CD4-positive, alpha-beta memory T cell (primary cell): ENCODE data around the gene BAIAP2L1. TPM values are rescaled to one million over a fixed set of nuclear protein-coding genes. Genes with fewer than 3 reads are reported as not detected.
"Not testable (repeated sequence)": the region's sequence is repeated elsewhere in the genome, so short reads cannot be mapped to it uniquely, and the experiment has no call there.

Experiments used
- CTCF ChIA-PET: fragments of 350-600 bp; sonication (Branson Sonifier 250); formaldehyde crosslinking; loops from one replicate; lab custom pipeline; 2021; ENCODE audit warnings: inconsistent platforms; ENCODE audit not compliant: partially characterized antibody; lab: Charles Lee
- POLR2A ChIA-PET: fragments of 350-600 bp; sonication (Branson Sonifier 250); formaldehyde crosslinking; loops from one replicate; lab custom pipeline; 2021; ENCODE audit not compliant: partially characterized antibody; lab: Charles Lee
- DNase-seq, 5 donors: peaks; one replicate each; pipeline versions ENCODE4 v3.0.0 to v3.0.0-alpha.2; 2020 to 2022; ENCODE audit warnings: mixed read lengths in 1 of 5
- H3K27ac ChIP-seq: one replicate; pipeline ENCODE4 v1.7.0; 2013; ENCODE audit warnings: low read depth, low read length
- H3K27me3 ChIP-seq: 2 replicates; pipeline ENCODE4 v1.7.0; 2013; ENCODE audit warnings: mild to moderate bottlenecking, low read length, moderate library complexity; ENCODE audit not compliant: insufficient read depth
- H3K36me3 ChIP-seq: 2 replicates; pipeline ENCODE4 v1.7.0; 2013; ENCODE audit warnings: mild to moderate bottlenecking, low read length, moderate library complexity; ENCODE audit not compliant: insufficient read depth
- H3K4me1 ChIP-seq: 2 replicates; pipeline ENCODE4 v1.7.0; 2013; ENCODE audit warnings: mild to moderate bottlenecking, low read length, moderate library complexity; ENCODE audit not compliant: insufficient read depth
- H3K4me3 ChIP-seq, 2 donors: one replicate each; pipeline ENCODE4 v1.7.0; 2013; ENCODE audit warnings: low read length in 2 of 2, mild to moderate bottlenecking in 1 of 2
- H3K9me3 ChIP-seq, 2 donors: one replicate each; pipeline ENCODE4 v1.7.0; 2013; ENCODE audit warnings: low read length in 2 of 2, control low read depth in 1 of 2; ENCODE audit not compliant: control insufficient read depth in 1 of 2
- H3K27ac Mint-ChIP-seq, 7 donors: one replicate each; pipeline ENCODE4 v1.8.0; 2020 to 2021; ENCODE audit warnings: mixed read lengths in 7 of 7, mild to moderate bottlenecking in 6 of 7, inconsistent platforms in 3 of 7, moderate library complexity in 3 of 7
- H3K27me3 Mint-ChIP-seq, 2 donors: one replicate each; pipeline ENCODE4 v1.8.0; 2020 to 2021; ENCODE audit warnings: mixed read lengths in 2 of 2
- H3K36me3 Mint-ChIP-seq, 2 donors: one replicate each; pipeline ENCODE4 v1.8.0; 2020 to 2021; ENCODE audit warnings: mixed read lengths in 2 of 2, inconsistent platforms in 1 of 2, mild to moderate bottlenecking in 1 of 2
- H3K4me1 Mint-ChIP-seq, 4 donors: one replicate each; pipeline ENCODE4 v1.8.0; 2020 to 2021; ENCODE audit warnings: mixed read lengths in 4 of 4, mild to moderate bottlenecking in 1 of 4
- H3K4me3 Mint-ChIP-seq, 8 donors: one replicate each; pipeline ENCODE4 v1.8.0; 2020 to 2021; ENCODE audit warnings: mixed read lengths in 8 of 8, mild to moderate bottlenecking in 7 of 8, moderate library complexity in 6 of 8, inconsistent platforms in 3 of 8
- H3K9me3 Mint-ChIP-seq, 8 donors: one replicate each; pipeline ENCODE4 v1.8.0; 2020 to 2021; ENCODE audit warnings: mixed read lengths in 8 of 8, mild to moderate bottlenecking in 5 of 8, inconsistent platforms in 3 of 8, moderate library complexity in 1 of 8
- intact Hi-C: fragments of 100-400 bp; cut with micrococcal nuclease; formaldehyde crosslinking; loops from one replicate; pipeline ENCODE4 v1.15.1; 2023
- polyA plus RNA-seq, 2 donors: library from polyadenylated mRNA; unstranded; fragments of 300-500 nt; fragmentation: Illumina TruSeq; gene quantifications; one replicate each; pipeline ENCODE4 v1.2.3, GENCODE V29; 2021
- total RNA-seq, 2 experiments: library from RNA; stranded (reverse); gene quantifications; one replicate each; pipeline ENCODE4 v1.2.3, GENCODE V29; 2021

The BAIAP2L1 gene
- total and polyA plus RNA-seq, 4 experiments from 2014 or later, result 0.32 to 0.42 (median 0.37) TPM

DNA sequence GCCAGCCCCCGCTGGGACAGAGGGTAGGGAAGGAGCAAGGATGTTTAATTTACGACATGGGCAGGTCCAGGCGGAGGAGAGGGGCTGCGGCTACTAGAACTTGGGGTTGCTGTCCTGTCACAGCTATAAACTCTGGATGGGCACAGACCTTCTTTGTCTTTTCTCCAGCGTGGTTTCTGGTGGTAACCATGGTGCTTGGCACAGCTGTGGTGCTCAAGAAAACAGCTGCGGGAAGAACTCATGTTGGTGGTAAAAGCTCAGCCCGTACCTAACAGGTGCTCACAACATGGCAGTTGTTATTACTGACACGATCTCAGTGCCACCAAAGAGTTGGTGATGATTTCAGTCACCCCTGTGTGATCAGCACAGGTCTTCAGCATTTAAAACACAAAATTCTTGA, 13.8 kb downstream of the BAIAP2L1 start:
- Histone ChIP-seq H3K4me3 (no peak overlapping the region), H3K36me3 (no peaks in the 10 kb centered on the region), H3K9me3 (no peaks in the 10 kb centered on the region), H3K27ac (no peak overlapping the region), H3K27me3 (no peaks in the 10 kb centered on the region), H3K4me1 (no peaks in the 10 kb centered on the region)
- Mint-ChIP-seq H3K4me1 (peaks cover 0 to 2% (median 0%) of the 10 kb centered on the region in 4 donors), H3K27me3 (peaks cover 2 to 4% of the 10 kb centered on the region in 2 donors), H3K36me3 (no peaks in the 10 kb centered on the region), H3K9me3 (no peaks in the 10 kb centered on the region), H3K4me3 (no peak overlapping the region), H3K27ac (no peak overlapping the region)
- ChIA-PET POLR2A (no interaction called here), CTCF (interaction anchor here (1.5 kb wide), 1 partner anchor 33 kb away, joined by 3 read pairs; no protein-coding TSS in a partner anchor)
- DNase-seq, result no peak
- intact Hi-C loops, result no loop called here

DNA sequence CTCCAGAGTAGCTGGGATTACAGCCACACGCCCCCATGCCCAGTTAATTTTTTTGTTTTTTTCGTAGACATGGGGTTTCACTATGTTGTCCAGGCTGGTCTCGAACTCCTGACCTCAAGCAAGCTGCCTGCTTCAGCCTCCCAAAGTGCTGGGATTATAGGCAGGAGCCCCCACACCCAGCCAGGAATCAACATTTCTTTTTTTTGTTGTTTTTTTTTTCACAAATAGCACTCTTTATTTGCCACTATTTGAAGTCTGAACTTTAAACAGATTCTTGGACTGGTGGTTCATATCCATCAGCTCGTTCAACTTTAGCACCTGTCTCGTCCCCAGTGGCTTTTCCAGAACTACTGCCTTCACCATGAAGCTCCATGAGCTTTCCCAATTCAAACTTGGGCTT, 15.4 kb downstream of the BAIAP2L1 start:
- intact Hi-C loops, H3K4me3 ChIP-seq, H3K36me3 ChIP-seq, H3K36me3 Mint-ChIP-seq, H3K27me3 ChIP-seq, H3K9me3 Mint-ChIP-seq, DNase-seq, H3K4me1 ChIP-seq, POLR2A ChIA-PET, CTCF ChIA-PET, H3K4me3 Mint-ChIP-seq, H3K27me3 Mint-ChIP-seq, H3K27ac ChIP-seq, H3K9me3 ChIP-seq, H3K27ac Mint-ChIP-seq, H3K4me1 Mint-ChIP-seq: not testable (repeated sequence)

DNA sequence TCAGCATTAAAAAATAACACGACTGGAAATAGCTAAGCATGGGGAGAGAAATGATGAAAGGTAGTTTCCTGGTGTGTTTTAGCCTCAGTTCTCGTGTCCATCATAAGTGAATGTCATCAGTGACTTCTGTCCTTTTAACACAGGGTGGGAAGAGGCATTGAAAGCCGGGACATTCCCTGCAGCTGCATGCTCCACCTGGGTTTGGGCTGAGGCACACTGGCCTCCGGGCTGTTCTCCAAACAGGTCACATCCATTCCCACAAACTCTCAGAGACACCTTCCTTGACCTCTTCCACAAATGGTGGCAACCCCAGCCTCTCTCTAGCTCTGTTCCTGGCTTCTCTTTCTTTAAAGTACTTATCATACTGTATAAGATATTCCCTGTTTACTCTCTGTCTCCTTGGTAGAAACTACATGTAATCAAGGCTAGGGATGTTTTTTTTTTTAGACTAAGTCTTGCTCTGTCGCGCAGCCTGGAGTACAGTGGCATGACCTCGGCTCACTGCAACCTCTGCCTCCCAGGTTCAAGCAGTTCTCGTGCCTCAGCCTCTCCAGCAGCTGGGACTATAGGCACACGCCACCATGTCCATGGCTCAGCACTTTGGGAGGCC, 22.6 kb downstream of the BAIAP2L1 start:
- H3K4me1 ChIP-seq, result no peaks in the 10 kb centered on the region
- H3K36me3 ChIP-seq, result no peaks in the 10 kb centered on the region
- Mint-ChIP-seq H3K27me3 (no peaks in the 10 kb centered on the region), H3K4me1 (no peaks in the 10 kb centered on the region), H3K9me3 (peaks cover 0 to 4% (median 0%) of the 10 kb centered on the region in 8 donors), H3K27ac (no peak overlapping the region), H3K36me3 (no peaks in the 10 kb centered on the region), H3K4me3 (no peak overlapping the region)
- no peak overlapping the region for H3K27ac ChIP-seq
- H3K9me3 ChIP-seq, result no peaks in the 10 kb centered on the region
- no peak for DNase-seq
- POLR2A ChIA-PET, result no interaction called here
- intact Hi-C loops, result no loop called here
- H3K4me3 ChIP-seq, result no peak overlapping the region
- no peaks in the 10 kb centered on the region for H3K27me3 ChIP-seq
- CTCF ChIA-PET, result no interaction called here

DNA sequence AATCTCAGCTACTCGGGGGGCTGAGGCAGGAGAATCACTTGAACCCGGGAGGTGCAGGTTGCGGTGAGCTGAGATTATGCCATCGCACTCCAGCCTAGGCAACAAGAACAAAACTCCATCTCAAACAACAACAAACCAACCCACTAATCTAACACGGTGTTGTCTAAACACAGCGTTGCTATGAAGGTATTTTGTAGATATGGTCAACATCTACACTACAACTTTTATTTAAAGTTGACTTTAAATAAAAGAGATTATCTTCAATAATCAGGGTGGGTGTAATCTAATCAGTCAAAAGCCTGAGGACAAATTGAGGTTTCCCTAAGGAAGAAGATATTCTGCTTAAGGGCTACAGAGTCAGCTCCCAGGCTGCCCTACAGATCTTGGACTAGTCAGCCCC, 24.2 kb downstream of the BAIAP2L1 start:
- Histone ChIP-seq H3K4me3 (no peak overlapping the region), H3K27me3 (no peaks in the 10 kb centered on the region), H3K36me3 (no peaks in the 10 kb centered on the region), H3K9me3 (no peaks in the 10 kb centered on the region), H3K4me1 (no peaks in the 10 kb centered on the region), H3K27ac (no peak overlapping the region)
- no peak for DNase-seq
- Mint-ChIP-seq H3K27ac (no peak overlapping the region), H3K4me1 (no peaks in the 10 kb centered on the region), H3K36me3 (no peaks in the 10 kb centered on the region), H3K9me3 (peaks cover 0 to 4% (median 0%) of the 10 kb centered on the region in 8 donors), H3K27me3 (no peaks in the 10 kb centered on the region), H3K4me3 (no peak overlapping the region)
- ChIA-PET CTCF (no interaction called here), POLR2A (no interaction called here)
- intact Hi-C loops, result no loop called here

DNA sequence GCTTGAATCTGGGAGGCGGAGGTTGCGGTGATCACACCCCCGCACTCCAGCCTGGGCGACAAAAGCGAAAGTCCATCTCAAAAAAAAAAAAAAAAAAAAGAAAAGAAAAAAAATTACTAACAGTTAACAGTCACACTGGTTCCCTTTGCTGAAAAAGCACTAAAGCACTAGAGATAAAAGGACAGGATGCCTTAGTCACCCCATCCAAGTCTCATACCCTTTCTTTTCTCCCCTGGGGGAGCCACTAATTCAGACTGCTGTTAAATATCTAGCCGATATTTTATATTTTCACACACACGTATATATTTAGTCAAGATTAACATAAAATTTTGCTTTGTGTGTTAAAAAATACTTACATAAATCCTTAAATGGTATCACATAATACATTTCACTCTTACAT, 25.2 kb downstream of the BAIAP2L1 start:
- H3K36me3 Mint-ChIP-seq, result no peaks in the 10 kb centered on the region
- no peaks in the 10 kb centered on the region for H3K4me1 Mint-ChIP-seq
- intact Hi-C loops, result no loop called here
- POLR2A ChIA-PET, result no interaction called here
- CTCF ChIA-PET, result no interaction called here
- Histone ChIP-seq H3K27me3 (no peaks in the 10 kb centered on the region), H3K27ac (no peak overlapping the region), H3K36me3 (no peaks in the 10 kb centered on the region), H3K4me1 (no peaks in the 10 kb centered on the region), H3K4me3 (no peak overlapping the region), H3K9me3 (no peaks in the 10 kb centered on the region)
- no peak overlapping the region for H3K4me3 Mint-ChIP-seq
- no peak for DNase-seq
- peaks cover 0 to 7% (median 0%) of the 10 kb centered on the region in 8 donors for H3K9me3 Mint-ChIP-seq
- no peaks in the 10 kb centered on the region for H3K27me3 Mint-ChIP-seq
- no peak overlapping the region for H3K27ac Mint-ChIP-seq

DNA sequence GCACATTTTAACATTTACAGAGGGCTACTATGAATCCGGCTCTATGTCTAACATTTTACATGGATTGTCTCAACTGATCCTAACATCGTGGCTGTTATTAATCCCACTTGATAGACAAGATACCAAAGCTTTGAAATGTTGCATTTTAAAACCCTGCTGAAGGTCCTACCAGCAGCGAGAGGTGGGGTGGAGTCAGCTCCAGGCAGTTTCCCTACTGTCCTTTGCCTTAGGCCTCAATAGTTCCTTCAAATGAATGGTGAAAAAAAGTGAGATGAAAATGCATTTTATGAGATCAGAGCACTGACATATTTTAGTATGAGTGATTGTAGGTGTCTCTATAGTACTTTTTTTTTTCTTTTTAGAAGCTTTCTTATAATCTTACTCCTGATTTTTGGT, 26.6 kb downstream of the BAIAP2L1 start:
- DNase-seq, result no peak
- POLR2A ChIA-PET, result no interaction called here
- Histone ChIP-seq H3K36me3 (no peaks in the 10 kb centered on the region), H3K4me3 (no peak overlapping the region), H3K27me3 (no peaks in the 10 kb centered on the region), H3K27ac (no peak overlapping the region), H3K4me1 (no peaks in the 10 kb centered on the region), H3K9me3 (no peaks in the 10 kb centered on the region)
- Mint-ChIP-seq H3K27ac (no peak overlapping the region), H3K4me1 (no peaks in the 10 kb centered on the region), H3K36me3 (no peaks in the 10 kb centered on the region), H3K4me3 (no peak overlapping the region), H3K9me3 (peaks cover 0 to 8% (median 0%) of the 10 kb centered on the region in 8 donors), H3K27me3 (no peaks in the 10 kb centered on the region)
- intact Hi-C loops, result no loop called here
- CTCF ChIA-PET, result no interaction called here

DNA sequence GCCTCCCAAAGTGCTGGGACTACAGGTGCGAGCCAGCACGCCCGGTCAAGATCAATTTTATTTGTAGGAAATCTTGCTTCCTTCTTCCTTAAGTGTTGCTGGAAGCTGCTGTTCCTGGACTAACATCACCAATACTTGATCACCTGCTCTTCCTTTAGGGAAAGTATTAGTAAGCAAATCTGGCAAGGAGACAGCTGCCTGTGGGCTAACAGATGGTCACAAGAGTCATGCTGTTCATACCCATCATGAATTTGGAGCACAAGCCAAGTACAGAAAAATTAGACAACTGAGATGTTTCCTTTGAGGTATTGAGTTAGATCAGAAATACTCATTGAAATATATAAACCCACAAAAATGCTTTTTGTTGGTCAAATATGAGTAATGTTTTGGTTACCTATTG, 27.9 kb downstream of the BAIAP2L1 start:
- Mint-ChIP-seq H3K36me3 (no peaks in the 10 kb centered on the region), H3K27me3 (peaks cover 0 to 2% of the 10 kb centered on the region in 2 donors), H3K27ac (no peak overlapping the region), H3K9me3 (peaks cover 0 to 3% (median 0%) of the 10 kb centered on the region in 8 donors), H3K4me1 (no peaks in the 10 kb centered on the region), H3K4me3 (no peak overlapping the region)
- no peak overlapping the region for H3K27ac ChIP-seq
- POLR2A ChIA-PET, result no interaction called here
- no peak for DNase-seq
- CTCF ChIA-PET, result interaction anchor here (0.7 kb wide), 1 partner anchor 396 kb away, joined by 4 read pairs; no protein-coding TSS in a partner anchor
- H3K9me3 ChIP-seq, result no peaks in the 10 kb centered on the region
- intact Hi-C loops, result no loop called here
- no peaks in the 10 kb centered on the region for H3K27me3 ChIP-seq
- no peaks in the 10 kb centered on the region for H3K4me1 ChIP-seq
- no peaks in the 10 kb centered on the region for H3K36me3 ChIP-seq
- no peak overlapping the region for H3K4me3 ChIP-seq
